ENCODE results near the gene MYOT. TPM values are rescaled to one million over a fixed set of nuclear protein-coding genes. Genes with fewer than 3 reads are reported as not detected.

The MYOT gene
- total RNA-seq, 1 experiment from 2014 or later: not detected

DNA sequence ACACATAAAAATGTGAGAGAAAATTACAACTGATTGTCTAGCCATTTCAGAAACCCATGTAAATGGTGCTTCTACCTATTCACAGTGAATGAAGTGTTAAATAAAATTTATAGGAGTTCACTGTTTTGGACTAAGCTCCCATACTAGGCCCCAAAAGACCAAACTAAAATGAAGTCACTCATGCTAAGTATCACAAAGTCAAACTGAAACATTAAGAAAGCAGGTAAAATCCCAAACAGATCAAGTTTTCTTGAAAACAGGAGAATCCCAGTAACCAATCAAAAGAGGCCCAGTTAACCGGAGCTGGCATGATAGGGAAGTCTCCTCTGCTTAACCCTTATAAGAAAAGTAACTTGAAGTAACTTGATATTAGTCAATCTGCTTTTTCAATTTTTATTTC lies 35.2 kb upstream of the MYOT start (continued):
- TF ChIP-seq, protein P1, sequence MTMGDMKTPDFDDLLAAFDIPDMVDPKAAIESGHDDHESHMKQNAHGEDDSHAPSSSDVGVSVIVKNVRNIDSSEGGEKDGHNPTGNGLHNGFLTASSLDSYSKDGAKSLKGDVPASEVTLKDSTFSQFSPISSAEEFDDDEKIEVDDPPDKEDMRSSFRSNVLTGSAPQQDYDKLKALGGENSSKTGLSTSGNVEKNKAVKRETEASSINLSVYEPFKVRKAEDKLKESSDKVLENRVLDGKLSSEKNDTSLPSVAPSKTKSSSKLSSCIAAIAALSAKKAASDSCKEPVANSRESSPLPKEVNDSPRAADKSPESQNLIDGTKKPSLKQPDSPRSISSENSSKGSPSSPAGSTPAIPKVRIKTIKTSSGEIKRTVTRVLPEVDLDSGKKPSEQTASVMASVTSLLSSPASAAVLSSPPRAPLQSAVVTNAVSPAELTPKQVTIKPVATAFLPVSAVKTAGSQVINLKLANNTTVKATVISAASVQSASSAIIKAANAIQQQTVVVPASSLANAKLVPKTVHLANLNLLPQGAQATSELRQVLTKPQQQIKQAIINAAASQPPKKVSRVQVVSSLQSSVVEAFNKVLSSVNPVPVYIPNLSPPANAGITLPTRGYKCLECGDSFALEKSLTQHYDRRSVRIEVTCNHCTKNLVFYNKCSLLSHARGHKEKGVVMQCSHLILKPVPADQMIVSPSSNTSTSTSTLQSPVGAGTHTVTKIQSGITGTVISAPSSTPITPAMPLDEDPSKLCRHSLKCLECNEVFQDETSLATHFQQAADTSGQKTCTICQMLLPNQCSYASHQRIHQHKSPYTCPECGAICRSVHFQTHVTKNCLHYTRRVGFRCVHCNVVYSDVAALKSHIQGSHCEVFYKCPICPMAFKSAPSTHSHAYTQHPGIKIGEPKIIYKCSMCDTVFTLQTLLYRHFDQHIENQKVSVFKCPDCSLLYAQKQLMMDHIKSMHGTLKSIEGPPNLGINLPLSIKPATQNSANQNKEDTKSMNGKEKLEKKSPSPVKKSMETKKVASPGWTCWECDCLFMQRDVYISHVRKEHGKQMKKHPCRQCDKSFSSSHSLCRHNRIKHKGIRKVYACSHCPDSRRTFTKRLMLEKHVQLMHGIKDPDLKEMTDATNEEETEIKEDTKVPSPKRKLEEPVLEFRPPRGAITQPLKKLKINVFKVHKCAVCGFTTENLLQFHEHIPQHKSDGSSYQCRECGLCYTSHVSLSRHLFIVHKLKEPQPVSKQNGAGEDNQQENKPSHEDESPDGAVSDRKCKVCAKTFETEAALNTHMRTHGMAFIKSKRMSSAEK (CRISPR knock-in tag; IDR thresholded peaks at IDR 0.05; ENCODE audit: borderline replicate concordance): no peak
- TF ChIP-seq, protein P2, sequence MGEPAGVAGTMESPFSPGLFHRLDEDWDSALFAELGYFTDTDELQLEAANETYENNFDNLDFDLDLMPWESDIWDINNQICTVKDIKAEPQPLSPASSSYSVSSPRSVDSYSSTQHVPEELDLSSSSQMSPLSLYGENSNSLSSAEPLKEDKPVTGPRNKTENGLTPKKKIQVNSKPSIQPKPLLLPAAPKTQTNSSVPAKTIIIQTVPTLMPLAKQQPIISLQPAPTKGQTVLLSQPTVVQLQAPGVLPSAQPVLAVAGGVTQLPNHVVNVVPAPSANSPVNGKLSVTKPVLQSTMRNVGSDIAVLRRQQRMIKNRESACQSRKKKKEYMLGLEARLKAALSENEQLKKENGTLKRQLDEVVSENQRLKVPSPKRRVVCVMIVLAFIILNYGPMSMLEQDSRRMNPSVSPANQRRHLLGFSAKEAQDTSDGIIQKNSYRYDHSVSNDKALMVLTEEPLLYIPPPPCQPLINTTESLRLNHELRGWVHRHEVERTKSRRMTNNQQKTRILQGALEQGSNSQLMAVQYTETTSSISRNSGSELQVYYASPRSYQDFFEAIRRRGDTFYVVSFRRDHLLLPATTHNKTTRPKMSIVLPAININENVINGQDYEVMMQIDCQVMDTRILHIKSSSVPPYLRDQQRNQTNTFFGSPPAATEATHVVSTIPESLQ (CRISPR knock-in tag; IDR thresholded peaks at IDR 0.05): no peak
- TF ChIP-seq, protein P3, sequence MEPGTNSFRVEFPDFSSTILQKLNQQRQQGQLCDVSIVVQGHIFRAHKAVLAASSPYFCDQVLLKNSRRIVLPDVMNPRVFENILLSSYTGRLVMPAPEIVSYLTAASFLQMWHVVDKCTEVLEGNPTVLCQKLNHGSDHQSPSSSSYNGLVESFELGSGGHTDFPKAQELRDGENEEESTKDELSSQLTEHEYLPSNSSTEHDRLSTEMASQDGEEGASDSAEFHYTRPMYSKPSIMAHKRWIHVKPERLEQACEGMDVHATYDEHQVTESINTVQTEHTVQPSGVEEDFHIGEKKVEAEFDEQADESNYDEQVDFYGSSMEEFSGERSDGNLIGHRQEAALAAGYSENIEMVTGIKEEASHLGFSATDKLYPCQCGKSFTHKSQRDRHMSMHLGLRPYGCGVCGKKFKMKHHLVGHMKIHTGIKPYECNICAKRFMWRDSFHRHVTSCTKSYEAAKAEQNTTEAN (CRISPR knock-in tag; IDR thresholded peaks at IDR 0.05): no peak
- TF ChIP-seq, protein P4, sequence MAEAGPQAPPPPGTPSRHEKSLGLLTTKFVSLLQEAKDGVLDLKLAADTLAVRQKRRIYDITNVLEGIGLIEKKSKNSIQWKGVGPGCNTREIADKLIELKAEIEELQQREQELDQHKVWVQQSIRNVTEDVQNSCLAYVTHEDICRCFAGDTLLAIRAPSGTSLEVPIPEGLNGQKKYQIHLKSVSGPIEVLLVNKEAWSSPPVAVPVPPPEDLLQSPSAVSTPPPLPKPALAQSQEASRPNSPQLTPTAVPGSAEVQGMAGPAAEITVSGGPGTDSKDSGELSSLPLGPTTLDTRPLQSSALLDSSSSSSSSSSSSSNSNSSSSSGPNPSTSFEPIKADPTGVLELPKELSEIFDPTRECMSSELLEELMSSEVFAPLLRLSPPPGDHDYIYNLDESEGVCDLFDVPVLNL (CRISPR knock-in tag; IDR thresholded peaks at IDR 0.05; ENCODE audit: borderline replicate concordance, low read depth): no peak
- TF ChIP-seq, protein P5, sequence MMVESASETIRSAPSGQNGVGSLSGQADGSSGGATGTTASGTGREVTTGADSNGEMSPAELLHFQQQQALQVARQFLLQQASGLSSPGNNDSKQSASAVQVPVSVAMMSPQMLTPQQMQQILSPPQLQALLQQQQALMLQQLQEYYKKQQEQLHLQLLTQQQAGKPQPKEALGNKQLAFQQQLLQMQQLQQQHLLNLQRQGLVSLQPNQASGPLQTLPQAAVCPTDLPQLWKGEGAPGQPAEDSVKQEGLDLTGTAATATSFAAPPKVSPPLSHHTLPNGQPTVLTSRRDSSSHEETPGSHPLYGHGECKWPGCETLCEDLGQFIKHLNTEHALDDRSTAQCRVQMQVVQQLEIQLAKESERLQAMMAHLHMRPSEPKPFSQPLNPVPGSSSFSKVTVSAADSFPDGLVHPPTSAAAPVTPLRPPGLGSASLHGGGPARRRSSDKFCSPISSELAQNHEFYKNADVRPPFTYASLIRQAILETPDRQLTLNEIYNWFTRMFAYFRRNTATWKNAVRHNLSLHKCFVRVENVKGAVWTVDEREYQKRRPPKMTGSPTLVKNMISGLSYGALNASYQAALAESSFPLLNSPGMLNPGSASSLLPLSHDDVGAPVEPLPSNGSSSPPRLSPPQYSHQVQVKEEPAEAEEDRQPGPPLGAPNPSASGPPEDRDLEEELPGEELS (CRISPR knock-in tag; IDR thresholded peaks at IDR 0.05): no peak
- no peak for TF ChIP-seq RELA (CRISPR knock-in tag; IDR thresholded peaks at IDR 0.05; ENCODE audit: borderline replicate concordance)
- no peak for TF ChIP-seq MXD4 (CRISPR knock-in tag; IDR thresholded peaks at IDR 0.05; ENCODE audit: borderline replicate concordance)
- TF ChIP-seq ZNF138 (CRISPR knock-in tag; conservative IDR thresholded peaks at IDR 0.05): no peak
- TF ChIP-seq, protein P6, sequence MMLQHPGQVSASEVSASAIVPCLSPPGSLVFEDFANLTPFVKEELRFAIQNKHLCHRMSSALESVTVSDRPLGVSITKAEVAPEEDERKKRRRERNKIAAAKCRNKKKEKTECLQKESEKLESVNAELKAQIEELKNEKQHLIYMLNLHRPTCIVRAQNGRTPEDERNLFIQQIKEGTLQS (CRISPR knock-in tag; conservative IDR thresholded peaks at IDR 0.05): no peak

DNA sequence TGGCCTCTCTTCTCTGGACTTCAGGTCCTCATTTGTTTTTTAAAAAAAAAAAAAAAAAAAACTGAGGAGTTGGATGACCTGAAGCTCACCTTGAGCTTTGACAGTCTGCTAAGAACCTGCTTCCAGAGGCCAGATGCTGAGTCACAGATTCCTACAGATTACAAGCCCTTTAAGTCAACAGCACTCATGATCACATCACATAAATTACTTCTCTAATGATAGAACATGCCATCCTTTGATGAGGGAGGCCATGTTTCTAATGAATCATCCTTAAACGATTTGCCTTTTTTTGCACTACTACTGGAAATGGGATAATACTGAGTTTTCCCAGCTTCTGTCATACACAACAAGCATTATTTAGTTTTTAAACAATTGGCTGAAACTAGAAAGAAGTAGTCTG lies 34.2 kb upstream of the MYOT start:
- Mint-ChIP-seq H3K4me3 (no peak overlapping the region), H3K4me1 (peaks cover 23% of the 10 kb centered on the region), H3K9me3 (no peaks in the 10 kb centered on the region), H3K27ac (no peak overlapping the region), H3K36me3 (no peaks in the 10 kb centered on the region), H3K27me3 (ENCODE audit: low read depth) (no peaks in the 10 kb centered on the region)
- CTCF ChIA-PET: interaction anchor here (1.2 to 4.3 kb wide), 4 partner anchors 9 to 204 kb away, joined by 3 to 18 read pairs (median 10); no protein-coding TSS in a partner anchor
- POLR2A ChIA-PET: interaction anchor here (0.6 kb wide), 2 partner anchors 8 to 346 kb away, joined by 3 read pairs; partner anchors contain the start of gene KIF20A
- DNase-seq (ENCODE audit: low spot score): no peak
- peak; percentile 62 for ATAC-seq
- TF ChIP-seq SMAD4 (CRISPR knock-in tag; IDR thresholded peaks at IDR 0.05) (no peak), ZNF396 (CRISPR knock-in tag; IDR thresholded peaks at IDR 0.05; ENCODE audit: borderline replicate concordance) (no peak), JAZF1 (CRISPR knock-in tag; IDR thresholded peaks at IDR 0.05) (no peak), NFYB (CRISPR knock-in tag; conservative IDR thresholded peaks at IDR 0.05; ENCODE audit: low read depth) (no peak), ZBTB21 (CRISPR knock-in tag; IDR thresholded peaks at IDR 0.05; ENCODE audit: borderline replicate concordance) (no peak), MXD4 (CRISPR knock-in tag; IDR thresholded peaks at IDR 0.05; ENCODE audit: borderline replicate concordance) (no peak), GABPB1 (CRISPR knock-in tag; IDR thresholded peaks at IDR 0.05) (no peak), MYBL2 (CRISPR knock-in tag; IDR thresholded peaks at IDR 0.05) (no peak)
- TF ChIP-seq, protein P7, sequence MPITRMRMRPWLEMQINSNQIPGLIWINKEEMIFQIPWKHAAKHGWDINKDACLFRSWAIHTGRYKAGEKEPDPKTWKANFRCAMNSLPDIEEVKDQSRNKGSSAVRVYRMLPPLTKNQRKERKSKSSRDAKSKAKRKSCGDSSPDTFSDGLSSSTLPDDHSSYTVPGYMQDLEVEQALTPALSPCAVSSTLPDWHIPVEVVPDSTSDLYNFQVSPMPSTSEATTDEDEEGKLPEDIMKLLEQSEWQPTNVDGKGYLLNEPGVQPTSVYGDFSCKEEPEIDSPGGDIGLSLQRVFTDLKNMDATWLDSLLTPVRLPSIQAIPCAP (CRISPR knock-in tag; IDR thresholded peaks at IDR 0.05): no peak
- TF ChIP-seq, protein P4 (CRISPR knock-in tag; IDR thresholded peaks at IDR 0.05; ENCODE audit: borderline replicate concordance, low read depth): no peak
- TF ChIP-seq, protein P6 (CRISPR knock-in tag; conservative IDR thresholded peaks at IDR 0.05): no peak
- TF ChIP-seq, protein P5 (CRISPR knock-in tag; IDR thresholded peaks at IDR 0.05): no peak
